Osteocyte (in vitro differentiated cells): Measurements from ENCODE around the gene ABLIM2. TPM values are rescaled to one million over a fixed set of nuclear protein-coding genes. Genes with fewer than 3 reads are reported as not detected.

Experiments used
- DNase-seq: peaks from one replicate; pipeline ENCODE4 v3.0.0; 2021; ENCODE audit warnings: mixed read lengths; ENCODE audit not compliant: unreplicated experiment; ENCODE audit errors: extremely low spot score
- H3K27ac Mint-ChIP-seq: one replicate; pipeline ENCODE4 v1.8.0; 2021; ENCODE audit warnings: mild to moderate bottlenecking, mixed read lengths; ENCODE audit not compliant: unreplicated experiment
- H3K27me3 Mint-ChIP-seq: one replicate; pipeline ENCODE4 v1.8.0; 2021; ENCODE audit warnings: mixed read lengths; ENCODE audit not compliant: unreplicated experiment
- H3K36me3 Mint-ChIP-seq: one replicate; pipeline ENCODE4 v1.8.0; 2021; ENCODE audit warnings: mixed read lengths; ENCODE audit not compliant: unreplicated experiment
- H3K4me1 Mint-ChIP-seq: one replicate; pipeline ENCODE4 v1.8.0; 2021; ENCODE audit warnings: mixed read lengths; ENCODE audit not compliant: unreplicated experiment
- H3K4me3 Mint-ChIP-seq: one replicate; pipeline ENCODE4 v1.8.0; 2021; ENCODE audit warnings: mild to moderate bottlenecking, moderate library complexity, mixed read lengths; ENCODE audit not compliant: unreplicated experiment
- H3K9me3 Mint-ChIP-seq: one replicate; pipeline ENCODE4 v1.8.0; 2021; ENCODE audit warnings: mixed read lengths; ENCODE audit not compliant: unreplicated experiment
- CTCF ChIP-seq: fragments of 200-600 bp; sonication (generic); IDR thresholded peaks from 2 replicates; pipeline ENCODE4 v1.5.0; 2021; ENCODE audit warnings: antibody characterized with exemption, mild to moderate bottlenecking, moderate library complexity
- total RNA-seq: library from RNA; stranded (reverse); gene quantifications from 2 replicates; pipeline ENCODE4 v1.2.1, GENCODE V29; 2021

ABLIM2 gene
- total RNA-seq, 1 donor from 2014 or later: 0.24 TPM

GRCh38 chr4:8148785-8149435 is 9.7 kb downstream of the ABLIM2 start:
- H3K4me3 Mint-ChIP-seq: no peak overlapping the region
- peaks cover 44% of the 10 kb centered on the region for H3K27me3 Mint-ChIP-seq
- no peaks in the 10 kb centered on the region for H3K4me1 Mint-ChIP-seq
- H3K27ac Mint-ChIP-seq: no peak overlapping the region
- H3K36me3 Mint-ChIP-seq: no peaks in the 10 kb centered on the region
- no peak for TF ChIP-seq CTCF
- no peaks in the 10 kb centered on the region for H3K9me3 Mint-ChIP-seq
- DNase-seq: no peak

- DNase-seq: no peak
- H3K36me3 Mint-ChIP-seq: no peaks in the 10 kb centered on the region
Measured at GRCh38 chr4:8148159-8148558, 10.5 kb downstream of the ABLIM2 start.

GRCh38 chr4:8147231-8147970 is 11.2 kb downstream of the ABLIM2 start:
- H3K9me3 Mint-ChIP-seq: no peaks in the 10 kb centered on the region
- no peak overlapping the region for H3K27ac Mint-ChIP-seq
- DNase-seq: no peak
- H3K4me1 Mint-ChIP-seq: no peaks in the 10 kb centered on the region
- TF ChIP-seq CTCF: no peak
- H3K27me3 Mint-ChIP-seq: peaks cover 41% of the 10 kb centered on the region
- no peak overlapping the region for H3K4me3 Mint-ChIP-seq
- H3K36me3 Mint-ChIP-seq: no peaks in the 10 kb centered on the region

More at GRCh38 chr4:8148159-8148558, 10.5 kb downstream of the ABLIM2 start:
- no peak for TF ChIP-seq CTCF
- Mint-ChIP-seq H3K9me3 (no peaks in the 10 kb centered on the region), H3K27me3 (peaks cover 43% of the 10 kb centered on the region), H3K27ac (no peak overlapping the region), H3K4me3 (no peak overlapping the region), H3K4me1 (no peaks in the 10 kb centered on the region)

- peaks cover 41% of the 10 kb centered on the region for H3K27me3 Mint-ChIP-seq
- no peak overlapping the region for H3K4me3 Mint-ChIP-seq
- no peaks in the 10 kb centered on the region for H3K36me3 Mint-ChIP-seq
Measured at GRCh38 chr4:8146157-8146556, 12.5 kb downstream of the ABLIM2 start.

More at GRCh38 chr4:8146157-8146556, 12.5 kb downstream of the ABLIM2 start:
- H3K4me1 Mint-ChIP-seq: no peaks in the 10 kb centered on the region
- DNase-seq: no peak
- no peak for TF ChIP-seq CTCF
- no peaks in the 10 kb centered on the region for H3K9me3 Mint-ChIP-seq
- H3K27ac Mint-ChIP-seq: no peak overlapping the region
